Measurements from ENCODE around the gene TTC8. TPM values are rescaled to one million over a fixed set of nuclear protein-coding genes. Genes with fewer than 3 reads are reported as not detected.

The TTC8 gene
- total and polyA plus RNA-seq, 4 experiments from 2014 or later = 1.2 to 1.5 (median 1.5) TPM

DNA sequence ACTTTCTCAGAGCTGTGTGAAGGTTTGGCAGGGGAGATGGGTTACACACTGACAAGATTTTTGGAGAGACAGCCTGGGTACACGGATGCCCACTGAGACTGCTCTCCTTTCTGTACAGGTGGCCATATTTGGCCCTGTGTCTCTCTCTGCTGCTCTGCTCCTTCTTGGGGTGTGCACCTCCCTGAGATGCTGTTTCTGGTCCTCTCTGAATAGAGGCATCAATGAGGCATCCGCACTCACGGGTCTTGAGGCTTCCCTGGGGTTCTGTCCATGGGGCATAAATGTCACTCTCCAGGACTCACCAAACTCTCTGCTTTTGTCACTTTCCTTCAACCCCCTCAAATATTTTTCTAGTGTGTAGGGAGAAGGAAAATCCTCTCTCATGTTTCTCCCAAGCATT, 77.5 kb downstream of the TTC8 start:
- DNase-seq = no peak
- Histone ChIP-seq H3K4me1 (ENCODE audit: insufficient read depth, low read length) (no peaks in the 10 kb centered on the region), H3K36me3 (ENCODE audit: insufficient read depth, low read length) (no peaks in the 10 kb centered on the region), H3K27me3 (ENCODE audit: insufficient read depth, low read length) (no peaks in the 10 kb centered on the region), H3K27ac (ENCODE audit: low read depth, low read length) (no peak overlapping the region), H3K4me3 (ENCODE audit: low read length in 2 of 2) (no peak overlapping the region), H3K9me3 (ENCODE audit: control insufficient read depth in 1 of 2, low read length in 2 of 2) (no peaks in the 10 kb centered on the region)
- no peaks in the 10 kb centered on the region for H3K4me1 Mint-ChIP-seq
- H3K27me3 Mint-ChIP-seq = peaks cover 10 to 14% of the 10 kb centered on the region in 2 donors
- no peaks in the 10 kb centered on the region for H3K36me3 Mint-ChIP-seq
- H3K9me3 Mint-ChIP-seq = peaks cover 0 to 4% (median 0%) of the 10 kb centered on the region in 8 donors
- ChIA-PET CTCF (ENCODE audit: partially characterized antibody) (no interaction called here), POLR2A (ENCODE audit: partially characterized antibody) (no interaction called here)
- intact Hi-C loops (cut with micrococcal nuclease) = no loop called here
- no peak overlapping the region for H3K27ac Mint-ChIP-seq
- H3K4me3 Mint-ChIP-seq = no peak overlapping the region

DNA sequence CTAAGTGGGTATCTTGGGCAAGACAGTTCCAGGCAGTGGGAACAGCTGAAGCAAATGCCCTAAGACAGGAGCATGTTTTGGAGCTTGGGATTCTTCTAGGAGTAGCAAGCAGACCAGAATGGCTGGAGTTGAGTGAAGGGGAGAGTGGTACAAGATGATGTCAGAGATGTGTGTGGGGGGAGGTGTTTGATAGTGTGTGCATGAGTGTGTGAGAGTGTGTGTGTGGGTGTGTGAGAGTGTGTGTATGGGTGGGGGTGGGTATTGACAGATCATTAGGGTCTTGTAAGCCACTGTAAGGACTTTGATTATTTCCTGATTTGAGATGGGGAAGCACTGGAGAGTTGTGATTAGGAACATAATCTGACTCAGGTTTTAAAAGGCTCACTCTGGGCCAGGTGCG, 78.4 kb downstream of the TTC8 start:
- DNase-seq = no peak
- H3K9me3 Mint-ChIP-seq = peaks cover 0 to 9% (median 3%) of the 10 kb centered on the region in 8 donors
- H3K36me3 Mint-ChIP-seq = no peaks in the 10 kb centered on the region
- Histone ChIP-seq H3K27me3 (ENCODE audit: insufficient read depth, low read length) (no peaks in the 10 kb centered on the region), H3K36me3 (ENCODE audit: insufficient read depth, low read length) (no peaks in the 10 kb centered on the region), H3K27ac (ENCODE audit: low read depth, low read length) (no peak overlapping the region), H3K9me3 (ENCODE audit: control insufficient read depth in 1 of 2, low read length in 2 of 2) (no peaks in the 10 kb centered on the region), H3K4me3 (ENCODE audit: low read length in 2 of 2) (no peak overlapping the region), H3K4me1 (ENCODE audit: insufficient read depth, low read length) (no peaks in the 10 kb centered on the region)
- H3K4me3 Mint-ChIP-seq = no peak overlapping the region
- POLR2A ChIA-PET (ENCODE audit: partially characterized antibody) = no interaction called here
- H3K27me3 Mint-ChIP-seq = peaks cover 10 to 14% of the 10 kb centered on the region in 2 donors
- CTCF ChIA-PET (ENCODE audit: partially characterized antibody) = no interaction called here
- H3K27ac Mint-ChIP-seq = peak overlapping the region in 1 of 7 donors; percentile 29
- intact Hi-C loops (cut with micrococcal nuclease) = no loop called here
- no peaks in the 10 kb centered on the region for H3K4me1 Mint-ChIP-seq

DNA sequence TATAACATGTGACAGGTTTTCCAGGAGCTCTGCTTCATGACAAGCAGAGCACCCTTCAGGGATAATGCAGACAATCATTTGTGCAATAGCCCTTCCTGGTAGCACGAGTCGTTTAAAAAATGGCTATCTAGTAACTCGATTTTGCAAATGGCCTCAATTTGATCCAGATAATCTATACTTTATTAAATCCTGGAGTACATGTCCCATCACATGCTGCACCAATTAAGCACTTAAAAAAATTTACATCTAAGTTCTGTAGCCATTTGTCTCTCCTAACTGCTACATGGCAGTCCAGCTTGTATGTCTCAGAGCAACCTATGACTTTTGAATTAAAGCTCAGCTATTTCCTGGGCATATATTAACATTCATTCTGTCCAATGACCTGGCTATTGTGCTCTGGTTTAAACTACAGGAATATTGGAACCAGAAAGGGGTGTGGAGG, 79.8 kb downstream of the TTC8 start:
- Mint-ChIP-seq H3K36me3 (no peaks in the 10 kb centered on the region), H3K4me1 (no peaks in the 10 kb centered on the region), H3K27me3 (peaks cover 12 to 14% of the 10 kb centered on the region in 2 donors), H3K27ac (no peak overlapping the region), H3K4me3 (no peak overlapping the region), H3K9me3 (peaks cover 0 to 13% (median 8%) of the 10 kb centered on the region in 8 donors)
- H3K9me3 ChIP-seq (ENCODE audit: control insufficient read depth in 1 of 2, low read length in 2 of 2) = no peaks in the 10 kb centered on the region
- no peaks in the 10 kb centered on the region for H3K36me3 ChIP-seq (ENCODE audit: insufficient read depth, low read length)
- no peak overlapping the region for H3K27ac ChIP-seq (ENCODE audit: low read depth, low read length)
- POLR2A ChIA-PET (ENCODE audit: partially characterized antibody) = no interaction called here
- no peak for DNase-seq
- no peaks in the 10 kb centered on the region for H3K27me3 ChIP-seq (ENCODE audit: insufficient read depth, low read length)
- intact Hi-C loops (cut with micrococcal nuclease) = no loop called here
- H3K4me3 ChIP-seq (ENCODE audit: low read length in 2 of 2) = no peak overlapping the region
- CTCF ChIA-PET (ENCODE audit: partially characterized antibody) = no interaction called here
- H3K4me1 ChIP-seq (ENCODE audit: insufficient read depth, low read length) = no peaks in the 10 kb centered on the region

DNA sequence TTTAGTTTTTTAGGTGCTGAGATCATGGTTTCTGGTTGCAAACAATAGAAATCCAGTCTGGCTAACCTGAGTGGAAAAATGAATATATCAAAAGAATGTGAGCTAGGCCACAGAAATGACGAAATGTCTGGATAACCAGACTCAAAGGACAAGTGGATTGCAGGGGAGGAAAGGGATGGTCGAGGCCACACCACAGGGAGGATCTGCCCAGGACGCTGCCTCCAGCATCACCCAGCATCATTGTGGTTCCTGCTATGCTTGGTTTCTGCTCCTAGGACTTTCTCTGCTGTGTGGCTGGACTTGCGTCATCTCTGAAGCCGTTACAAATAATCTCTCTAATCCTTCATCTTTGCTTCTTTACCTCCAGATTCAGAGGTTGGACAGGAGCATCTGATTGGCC, 80.4 kb downstream of the TTC8 start:
- no peak for DNase-seq
- ChIA-PET POLR2A (ENCODE audit: partially characterized antibody) (no interaction called here), CTCF (ENCODE audit: partially characterized antibody) (no interaction called here)
- peaks cover 9 to 12% of the 10 kb centered on the region in 2 donors for H3K27me3 Mint-ChIP-seq
- Histone ChIP-seq H3K4me1 (ENCODE audit: insufficient read depth, low read length) (no peaks in the 10 kb centered on the region), H3K27ac (ENCODE audit: low read depth, low read length) (no peak overlapping the region), H3K4me3 (ENCODE audit: low read length in 2 of 2) (no peak overlapping the region), H3K36me3 (ENCODE audit: insufficient read depth, low read length) (no peaks in the 10 kb centered on the region), H3K9me3 (ENCODE audit: control insufficient read depth in 1 of 2, low read length in 2 of 2) (no peaks in the 10 kb centered on the region), H3K27me3 (ENCODE audit: insufficient read depth, low read length) (no peaks in the 10 kb centered on the region)
- intact Hi-C loops (cut with micrococcal nuclease) = no loop called here
- no peak overlapping the region for H3K4me3 Mint-ChIP-seq
- no peaks in the 10 kb centered on the region for H3K36me3 Mint-ChIP-seq
- no peak overlapping the region for H3K27ac Mint-ChIP-seq
- H3K9me3 Mint-ChIP-seq = peaks cover 0 to 13% (median 8%) of the 10 kb centered on the region in 8 donors
- H3K4me1 Mint-ChIP-seq = no peaks in the 10 kb centered on the region

DNA sequence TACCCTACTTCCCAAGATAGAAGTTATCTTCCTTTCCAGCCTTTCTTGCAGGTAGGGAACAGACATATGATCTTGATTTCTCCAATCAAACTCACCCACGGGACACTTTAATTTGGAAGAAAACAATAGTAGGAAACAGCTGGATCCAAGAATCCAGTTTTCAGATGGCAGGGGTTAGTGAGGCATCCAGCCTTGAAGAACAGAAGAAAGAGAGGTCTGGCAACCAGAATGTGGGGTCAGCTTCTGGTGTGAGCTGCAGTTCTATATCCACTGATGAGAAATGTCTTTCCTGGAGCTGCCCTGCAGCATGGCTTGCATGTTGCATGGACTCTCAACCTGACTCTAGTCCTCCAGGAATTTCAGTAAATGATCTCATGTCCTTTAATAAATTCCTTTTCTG, 83.8 kb downstream of the TTC8 start:
- Histone ChIP-seq H3K27me3 (ENCODE audit: insufficient read depth, low read length) (no peaks in the 10 kb centered on the region), H3K27ac (ENCODE audit: low read depth, low read length) (no peak overlapping the region), H3K9me3 (ENCODE audit: control insufficient read depth in 1 of 2, low read length in 2 of 2) (no peaks in the 10 kb centered on the region), H3K4me1 (ENCODE audit: insufficient read depth, low read length) (no peaks in the 10 kb centered on the region), H3K4me3 (ENCODE audit: low read length in 2 of 2) (no peak overlapping the region), H3K36me3 (ENCODE audit: insufficient read depth, low read length) (no peaks in the 10 kb centered on the region)
- Mint-ChIP-seq H3K36me3 (no peaks in the 10 kb centered on the region), H3K27ac (no peak overlapping the region), H3K4me3 (no peak overlapping the region), H3K9me3 (peaks cover 0 to 12% (median 8%) of the 10 kb centered on the region in 8 donors), H3K4me1 (no peaks in the 10 kb centered on the region), H3K27me3 (peaks cover 3 to 5% of the 10 kb centered on the region in 2 donors)
- CTCF ChIA-PET (ENCODE audit: partially characterized antibody) = interaction anchor here (1.3 kb wide), 1 partner anchor 10 kb away, joined by 3 read pairs; no protein-coding TSS in a partner anchor
- intact Hi-C loops (cut with micrococcal nuclease) = no loop called here
- POLR2A ChIA-PET (ENCODE audit: partially characterized antibody) = no interaction called here
- DNase-seq = no peak

DNA sequence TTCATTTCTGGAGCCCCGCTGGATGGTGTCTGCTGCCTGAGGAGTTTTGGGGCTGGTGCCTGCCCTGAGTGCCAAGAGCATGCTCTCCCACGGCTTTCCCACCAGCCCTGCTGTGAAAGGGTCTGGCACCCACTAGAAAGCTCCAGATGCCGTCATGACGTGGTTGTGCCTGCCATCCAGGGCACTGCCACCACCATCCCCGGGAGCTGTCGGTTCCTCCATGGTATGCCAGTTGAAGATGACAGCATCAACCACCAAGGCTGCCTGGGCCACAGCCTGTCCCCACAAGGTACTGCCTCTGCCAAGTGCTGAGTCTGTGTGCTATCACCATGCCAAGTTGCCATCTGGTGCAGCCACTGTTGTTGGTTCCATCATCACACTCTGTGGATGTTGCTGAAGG, 85.9 kb downstream of the TTC8 start:
- no peaks in the 10 kb centered on the region for H3K36me3 Mint-ChIP-seq
- H3K4me3 ChIP-seq (ENCODE audit: low read length in 2 of 2) = no peak overlapping the region
- H3K27me3 Mint-ChIP-seq = peaks cover 2 to 6% of the 10 kb centered on the region in 2 donors
- H3K4me1 ChIP-seq (ENCODE audit: insufficient read depth, low read length) = no peaks in the 10 kb centered on the region
- CTCF ChIA-PET (ENCODE audit: partially characterized antibody) = no interaction called here
- no peak overlapping the region for H3K27ac ChIP-seq (ENCODE audit: low read depth, low read length)
- no peaks in the 10 kb centered on the region for H3K9me3 ChIP-seq (ENCODE audit: control insufficient read depth in 1 of 2, low read length in 2 of 2)
- peaks cover 0 to 12% (median 7%) of the 10 kb centered on the region in 8 donors for H3K9me3 Mint-ChIP-seq
- DNase-seq = no peak
- H3K27me3 ChIP-seq (ENCODE audit: insufficient read depth, low read length) = no peaks in the 10 kb centered on the region
- H3K27ac Mint-ChIP-seq = no peak overlapping the region
- no peaks in the 10 kb centered on the region for H3K36me3 ChIP-seq (ENCODE audit: insufficient read depth, low read length)
- intact Hi-C loops (cut with micrococcal nuclease) = no loop called here
- POLR2A ChIA-PET (ENCODE audit: partially characterized antibody) = no interaction called here
- no peak overlapping the region for H3K4me3 Mint-ChIP-seq
- no peaks in the 10 kb centered on the region for H3K4me1 Mint-ChIP-seq

DNA sequence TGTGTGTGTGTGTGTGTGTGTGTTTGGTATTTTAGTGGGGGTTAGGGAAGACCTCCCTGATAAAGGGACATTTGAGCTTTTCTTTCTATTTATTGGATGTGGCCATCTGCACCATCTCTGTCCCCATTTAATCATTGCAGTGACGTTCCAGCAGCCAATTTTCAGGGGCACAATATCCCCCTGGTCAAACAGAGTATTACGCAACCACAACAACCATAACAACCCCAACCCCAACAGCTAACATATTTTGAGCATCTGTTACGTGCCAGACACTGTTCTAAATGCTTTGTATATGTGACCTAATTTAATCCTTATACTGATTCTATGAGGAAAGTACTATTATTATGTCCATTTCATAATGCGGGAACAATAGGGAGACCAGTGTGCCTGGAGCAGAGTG, 87.4 kb downstream of the TTC8 start:
- POLR2A ChIA-PET (ENCODE audit: partially characterized antibody) = no interaction called here
- H3K36me3 ChIP-seq (ENCODE audit: insufficient read depth, low read length) = no peaks in the 10 kb centered on the region

DNA sequence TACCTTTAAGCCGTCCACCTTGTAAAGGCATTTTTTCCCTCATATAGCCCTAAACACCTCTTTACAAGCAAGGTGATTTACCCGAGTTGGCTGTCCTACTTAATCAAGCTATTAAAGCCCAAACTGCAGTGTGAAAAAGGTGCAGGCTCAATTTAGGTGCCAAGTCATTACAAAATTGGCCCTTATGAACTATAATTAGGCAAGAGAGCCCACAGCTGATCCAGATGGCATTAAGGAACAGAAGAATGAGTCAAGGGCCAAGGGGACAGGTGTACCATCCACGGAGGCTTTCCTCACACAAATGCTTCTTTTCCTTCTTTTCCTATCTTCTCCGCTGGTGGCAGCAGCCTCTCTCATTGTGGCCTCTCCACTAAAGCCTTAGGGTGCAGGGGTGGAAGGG, 90.5 kb downstream of the TTC8 start:
- no peaks in the 10 kb centered on the region for H3K36me3 ChIP-seq (ENCODE audit: insufficient read depth, low read length)
- H3K27me3 Mint-ChIP-seq = peaks cover 0 to 15% of the 10 kb centered on the region in 2 donors
- H3K4me3 Mint-ChIP-seq = no peak overlapping the region
- H3K9me3 ChIP-seq (ENCODE audit: control insufficient read depth in 1 of 2, low read length in 2 of 2) = no peaks in the 10 kb centered on the region
- POLR2A ChIA-PET (ENCODE audit: partially characterized antibody) = no interaction called here
- H3K36me3 Mint-ChIP-seq = no peaks in the 10 kb centered on the region
- peaks cover 0 to 2% (median 0%) of the 10 kb centered on the region in 8 donors for H3K9me3 Mint-ChIP-seq
- CTCF ChIA-PET (ENCODE audit: partially characterized antibody) = no interaction called here
- no peaks in the 10 kb centered on the region for H3K4me1 Mint-ChIP-seq
- no peaks in the 10 kb centered on the region for H3K4me1 ChIP-seq (ENCODE audit: insufficient read depth, low read length)
- no peak overlapping the region for H3K27ac ChIP-seq (ENCODE audit: low read depth, low read length)
- no peak overlapping the region for H3K4me3 ChIP-seq (ENCODE audit: low read length in 2 of 2)
- intact Hi-C loops (cut with micrococcal nuclease) = no loop called here
- H3K27me3 ChIP-seq (ENCODE audit: insufficient read depth, low read length) = no peaks in the 10 kb centered on the region
- no peak overlapping the region for H3K27ac Mint-ChIP-seq
- no peak for DNase-seq

More for the DNA sequence above, 87.4 kb downstream of the TTC8 start:
- H3K27ac Mint-ChIP-seq = no peak overlapping the region
- H3K27me3 Mint-ChIP-seq = peaks cover 2 to 9% of the 10 kb centered on the region in 2 donors
- Histone ChIP-seq H3K4me1 (ENCODE audit: insufficient read depth, low read length) (no peaks in the 10 kb centered on the region), H3K9me3 (ENCODE audit: control insufficient read depth in 1 of 2, low read length in 2 of 2) (no peaks in the 10 kb centered on the region), H3K27ac (ENCODE audit: low read depth, low read length) (no peak overlapping the region), H3K4me3 (ENCODE audit: low read length in 2 of 2) (no peak overlapping the region), H3K27me3 (ENCODE audit: insufficient read depth, low read length) (no peaks in the 10 kb centered on the region)
- H3K9me3 Mint-ChIP-seq = peaks cover 0 to 12% (median 7%) of the 10 kb centered on the region in 8 donors
- no peaks in the 10 kb centered on the region for H3K36me3 Mint-ChIP-seq
- H3K4me1 Mint-ChIP-seq = no peaks in the 10 kb centered on the region
- intact Hi-C loops (cut with micrococcal nuclease) = no loop called here
- CTCF ChIA-PET (ENCODE audit: partially characterized antibody) = no interaction called here
- no peak for DNase-seq
- no peak overlapping the region for H3K4me3 Mint-ChIP-seq

Measured in CD4-positive, alpha-beta memory T cell (primary cell).